GM18868 (cell line): ENCODE data around the gene ATAD1.
"Not testable (repeated sequence)": the region's sequence is repeated elsewhere in the genome, so short reads cannot be mapped to it uniquely, and the experiment has no call there.

ENCODE experiments used
- ATAC-seq: cut with Tn5 transposase; IDR thresholded peaks from one replicate; pipeline ENCODE4 v1.9.1; 2021; ENCODE audit warnings: mild to moderate bottlenecking, moderate library complexity; ENCODE audit not compliant: unreplicated experiment

ATAD1 gene

DNA sequence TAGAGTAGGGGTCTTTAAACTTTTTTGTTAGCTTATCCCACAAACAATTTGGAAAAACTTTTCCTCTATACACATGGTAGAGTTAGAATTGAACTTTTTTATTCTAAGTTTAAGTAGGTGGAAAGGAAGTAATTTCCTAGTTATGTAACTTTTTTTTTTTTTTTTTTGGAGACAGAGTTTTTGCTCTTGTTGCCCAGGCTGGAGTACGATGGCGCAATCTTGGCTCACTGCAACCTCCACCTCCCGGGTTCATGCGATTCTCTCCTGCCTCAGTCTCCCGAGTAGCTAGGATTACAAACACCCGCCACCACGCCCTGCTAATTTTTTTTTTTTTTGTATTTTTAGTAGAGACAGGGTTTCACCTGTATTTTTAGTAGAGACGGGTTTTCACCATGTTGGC is 28.7 kb upstream of the ATAD1 start:
- ATAC-seq = not testable (repeated sequence)

DNA sequence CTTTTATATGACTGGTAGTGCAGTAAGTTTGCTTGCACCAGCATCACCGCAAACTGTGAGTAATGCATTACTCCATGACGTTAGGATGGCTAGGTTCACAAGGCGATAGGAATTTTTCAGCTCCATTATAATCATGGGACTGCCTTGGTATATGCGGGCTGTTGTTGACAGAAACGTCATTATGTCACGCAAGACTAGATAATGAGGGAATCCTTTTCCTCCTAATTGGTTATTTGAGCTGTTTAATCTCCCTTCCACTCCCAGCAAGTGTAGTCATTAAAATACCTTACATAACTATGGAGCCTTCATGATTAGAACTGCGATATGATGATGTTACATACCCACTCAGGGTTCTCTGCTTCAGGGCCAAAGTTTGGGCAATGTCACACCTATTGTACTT is 28.0 kb upstream of the ATAD1 start:
- ATAC-seq = no peak

DNA sequence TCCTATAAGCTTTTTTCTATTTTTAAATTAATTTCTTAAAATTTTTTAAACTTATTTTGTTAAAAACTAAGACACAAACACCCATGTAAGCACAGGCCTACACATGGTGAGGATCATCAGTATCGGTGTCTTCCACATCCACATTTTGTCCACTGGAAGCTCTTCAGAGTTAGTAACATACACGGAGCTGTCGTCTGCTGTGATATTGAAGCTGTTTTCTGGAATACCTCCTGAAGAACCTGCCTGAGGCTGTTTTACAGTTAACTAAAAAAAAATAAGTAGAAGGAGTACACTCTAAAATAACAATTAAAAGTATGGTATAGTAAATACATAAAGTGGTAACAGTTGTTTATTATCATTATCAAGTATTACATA is 27.6 kb upstream of the ATAD1 start:
- no peak for ATAC-seq

DNA sequence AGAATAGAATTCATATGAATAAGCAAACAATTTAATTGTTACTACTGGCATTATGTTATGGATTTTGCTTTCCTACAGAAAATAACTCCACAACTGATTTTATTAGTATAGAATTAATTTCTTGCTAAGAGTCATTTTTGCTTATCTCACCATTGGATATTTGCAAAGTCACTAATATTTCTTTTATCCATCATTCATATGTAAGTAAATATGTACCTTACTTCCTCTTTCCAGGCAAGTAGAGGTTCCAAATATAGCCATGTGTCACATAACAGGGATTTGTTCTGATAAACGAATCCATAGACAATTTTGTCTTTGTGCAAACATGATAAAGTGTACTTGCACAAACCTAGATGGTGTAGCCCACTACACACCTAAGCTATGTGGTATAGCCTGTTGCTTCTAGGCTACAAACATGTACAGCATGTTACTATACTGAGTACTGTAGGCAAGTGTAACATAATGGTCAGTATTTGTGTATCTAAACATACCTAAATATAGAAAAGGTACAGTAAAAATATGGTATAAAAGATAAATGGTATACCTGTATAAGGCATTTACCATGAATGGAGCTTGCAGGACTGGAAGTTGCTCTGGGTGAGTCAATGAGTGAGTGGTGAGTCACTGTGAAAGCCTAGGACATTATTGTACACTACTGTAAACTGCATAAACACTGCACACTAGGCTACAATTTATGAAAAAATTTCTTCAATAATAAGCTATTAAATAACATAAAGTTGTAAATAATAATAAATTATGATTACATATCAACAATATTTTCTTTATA is 27.0 kb upstream of the ATAD1 start:
- no peak for ATAC-seq

DNA sequence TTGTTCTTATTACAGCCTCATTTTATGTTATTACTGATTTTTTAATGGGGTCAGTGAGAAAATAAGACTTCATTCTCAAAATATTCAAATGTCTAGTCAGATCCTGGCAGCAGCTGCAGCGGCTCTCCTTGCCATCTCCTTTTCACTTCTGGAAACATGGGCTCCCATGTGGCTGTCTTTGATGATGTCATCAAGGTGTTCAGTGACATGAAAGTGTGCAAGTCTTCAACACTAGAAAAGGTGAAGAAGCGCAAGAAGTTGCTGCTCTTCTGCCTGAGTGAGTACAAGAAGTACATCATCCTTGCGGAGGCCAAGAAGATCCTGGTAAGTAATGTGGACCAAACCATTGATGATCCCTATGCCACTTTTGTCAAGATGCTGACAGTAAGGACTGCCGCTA is 25.7 kb upstream of the ATAD1 start:
- no peak for ATAC-seq

DNA sequence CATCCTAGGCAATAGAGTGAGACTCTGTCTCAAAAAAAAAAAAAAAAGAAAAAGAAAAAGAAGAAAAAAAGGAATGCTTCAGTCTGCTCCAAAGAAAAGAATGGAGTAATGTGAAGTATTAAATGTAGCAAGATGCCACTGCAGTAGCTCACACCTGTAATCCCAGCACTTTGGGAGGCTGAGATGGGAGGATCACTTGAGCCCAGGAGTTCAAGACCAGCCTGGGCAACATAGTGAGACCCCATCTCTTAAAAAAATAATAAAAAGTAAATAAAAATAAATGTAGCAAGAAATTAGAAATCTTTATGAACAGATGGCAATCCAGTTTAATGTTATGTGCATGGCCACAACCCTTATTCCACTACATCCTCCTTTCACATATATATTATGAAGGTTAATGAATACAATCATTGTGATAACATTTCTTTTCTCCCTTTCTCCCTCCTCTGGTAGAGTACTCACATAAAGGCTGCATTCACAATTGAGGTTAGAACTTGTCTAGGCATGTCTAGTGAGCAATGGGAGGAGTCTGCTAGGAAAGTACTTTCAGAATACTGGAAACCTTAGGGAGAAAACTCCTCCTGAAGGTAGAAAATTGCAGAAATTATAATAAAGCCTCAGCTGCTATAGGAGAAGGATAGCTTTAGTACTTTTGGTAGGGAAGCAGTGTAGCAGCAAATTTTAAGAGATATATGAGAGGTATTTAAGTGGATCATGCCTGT is 24.9 kb upstream of the ATAD1 start:
- no peak for ATAC-seq

DNA sequence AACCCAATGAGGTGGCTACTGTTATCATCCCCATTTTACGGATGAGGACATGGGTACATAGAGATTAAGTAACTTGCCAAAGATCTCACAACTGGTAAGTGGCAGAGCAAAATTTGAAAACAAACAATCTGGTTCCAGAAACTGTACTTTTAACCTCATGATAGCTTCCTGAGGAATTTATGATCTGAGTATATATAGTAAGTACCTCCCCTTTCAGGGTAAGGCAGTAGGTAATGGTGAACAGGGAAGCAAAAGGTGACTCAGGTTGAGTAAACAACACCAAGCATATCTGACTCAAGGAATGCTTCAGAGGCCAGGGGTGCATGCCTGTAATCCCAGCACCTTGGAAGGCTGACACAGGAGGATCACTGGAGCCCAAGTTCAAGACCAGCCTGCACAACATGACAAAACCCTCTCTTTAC is 24.2 kb upstream of the ATAD1 start:
- ATAC-seq = no peak

DNA sequence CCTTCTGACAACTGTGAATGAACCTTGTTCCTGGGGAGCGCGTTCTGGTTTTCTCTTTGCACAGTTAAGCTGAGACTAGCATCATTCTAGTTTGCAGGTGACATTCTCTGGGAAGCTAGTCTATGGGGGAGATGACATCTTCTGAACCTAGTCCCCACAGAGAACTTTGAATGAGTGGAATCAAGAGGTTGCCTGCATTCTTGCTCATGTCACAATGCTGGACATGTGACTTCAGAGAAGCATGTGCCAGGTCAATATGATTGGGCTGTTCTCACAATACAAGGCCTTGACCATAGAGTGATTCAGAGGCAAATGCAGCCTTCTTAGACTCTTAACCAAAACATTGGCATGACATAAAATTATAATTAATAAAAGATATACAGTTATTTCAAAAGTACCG is 23.2 kb upstream of the ATAD1 start:
- ATAC-seq = no peak

DNA sequence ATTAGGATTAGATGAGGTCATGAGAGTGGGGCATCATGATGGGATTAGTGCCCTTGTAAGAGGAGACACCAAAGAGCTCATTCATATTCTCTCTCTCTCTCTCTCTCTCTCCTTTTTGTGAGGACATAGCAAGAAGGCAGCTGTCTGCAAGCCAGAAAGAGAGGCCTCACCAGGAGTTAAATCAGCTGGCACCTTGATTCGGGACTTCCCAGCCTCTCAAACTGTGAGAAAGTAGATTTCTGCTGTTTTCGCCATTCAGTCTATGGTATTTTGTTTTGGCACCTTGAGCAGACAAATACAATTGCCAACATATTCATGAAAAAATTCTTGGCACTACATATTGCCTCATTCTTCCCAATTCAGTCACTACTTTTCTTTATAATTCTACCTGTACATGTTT is 20.6 kb upstream of the ATAD1 start:
- no peak for ATAC-seq

DNA sequence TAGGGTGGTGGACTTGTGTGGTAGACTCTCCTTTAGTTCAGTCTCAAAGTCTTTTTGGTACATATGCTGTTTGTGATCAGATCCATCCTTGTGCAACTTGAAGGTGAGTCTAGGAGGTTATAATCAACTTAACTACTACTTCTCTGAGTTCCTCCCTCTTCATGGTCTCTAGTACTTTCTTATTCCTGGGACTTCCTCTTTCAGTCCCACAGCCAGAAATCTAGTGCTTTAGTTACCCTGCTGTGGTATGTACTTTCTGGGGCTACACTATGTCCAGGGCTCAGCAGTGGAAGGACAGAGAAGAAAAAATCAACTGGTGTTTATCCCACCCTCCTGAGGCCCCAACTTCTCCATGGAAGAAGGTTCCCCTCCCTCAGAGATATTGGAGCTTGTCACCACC is 19.4 kb upstream of the ATAD1 start:
- no peak for ATAC-seq

DNA sequence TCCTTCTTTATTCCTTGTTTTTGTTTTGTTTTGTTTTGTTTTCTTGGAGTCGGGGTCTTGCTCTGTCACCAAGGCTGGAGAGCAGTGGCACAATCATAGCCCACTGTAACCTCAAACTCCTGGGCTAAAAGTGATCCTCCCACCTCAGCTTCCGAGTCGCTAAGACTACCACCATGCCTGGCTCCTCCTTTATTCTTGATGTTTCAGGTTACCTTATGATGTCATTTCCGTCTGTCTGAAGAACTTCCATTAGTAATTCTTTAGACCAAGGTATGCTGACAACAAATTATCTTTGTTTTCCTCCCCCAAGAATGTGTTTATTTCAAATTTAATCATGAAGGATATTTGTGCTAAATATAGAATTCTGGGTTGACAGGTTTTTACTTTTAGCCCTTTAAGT is 18.1 kb upstream of the ATAD1 start:
- no peak for ATAC-seq

DNA sequence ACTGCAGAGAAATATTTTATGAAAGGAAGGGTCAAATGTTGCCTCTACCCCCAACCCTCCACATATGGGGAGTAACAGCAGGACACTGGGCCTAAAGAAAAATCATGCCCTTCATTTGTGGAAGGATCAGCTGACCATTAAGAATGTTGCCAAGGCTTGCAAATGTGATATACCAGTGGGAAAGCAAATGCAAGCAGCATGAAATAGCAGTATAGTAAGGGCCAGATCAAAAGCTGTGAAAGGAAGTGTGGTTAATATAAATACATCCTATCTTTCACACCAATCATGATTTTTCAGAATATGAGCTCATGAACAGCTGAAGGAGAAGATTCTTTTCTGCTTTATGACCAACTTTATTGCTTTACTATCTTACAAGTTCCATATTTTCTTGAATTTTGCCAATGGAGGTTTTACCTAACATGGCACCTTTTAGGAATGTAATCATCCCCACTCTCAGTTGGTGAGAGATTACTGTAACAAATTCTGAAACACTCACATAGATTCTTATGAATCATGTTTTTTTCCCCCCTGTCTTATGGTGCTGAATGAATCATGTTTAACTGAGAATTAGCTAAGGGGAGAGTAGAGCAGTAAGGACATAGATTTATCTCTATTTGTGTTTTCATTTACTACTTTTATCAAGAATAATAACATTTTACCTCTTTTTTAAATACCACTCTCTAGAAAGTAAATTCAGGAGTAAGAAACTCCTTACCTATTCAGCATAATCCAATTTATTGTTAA is 12.1 kb upstream of the ATAD1 start:
- ATAC-seq = no peak

DNA sequence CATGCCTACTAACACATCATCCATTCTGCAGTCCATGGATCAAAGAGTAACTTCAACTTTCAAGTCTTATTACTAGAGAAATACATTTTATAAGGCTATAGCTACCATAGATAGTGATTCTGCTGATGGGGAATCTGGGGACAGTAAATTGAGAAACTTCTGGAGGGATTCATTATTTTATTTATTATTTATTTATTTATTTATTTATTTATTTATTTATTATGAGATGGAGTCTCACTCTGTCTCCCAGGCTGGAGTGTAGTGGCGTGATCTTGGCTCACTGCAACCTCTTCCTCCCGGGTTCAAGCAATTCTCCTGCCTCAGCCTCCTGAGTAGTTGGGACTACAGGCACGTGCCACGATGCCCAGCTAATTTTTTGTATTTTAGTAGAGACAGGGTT is 11.0 kb upstream of the ATAD1 start:
- ATAC-seq = not testable (repeated sequence)

DNA sequence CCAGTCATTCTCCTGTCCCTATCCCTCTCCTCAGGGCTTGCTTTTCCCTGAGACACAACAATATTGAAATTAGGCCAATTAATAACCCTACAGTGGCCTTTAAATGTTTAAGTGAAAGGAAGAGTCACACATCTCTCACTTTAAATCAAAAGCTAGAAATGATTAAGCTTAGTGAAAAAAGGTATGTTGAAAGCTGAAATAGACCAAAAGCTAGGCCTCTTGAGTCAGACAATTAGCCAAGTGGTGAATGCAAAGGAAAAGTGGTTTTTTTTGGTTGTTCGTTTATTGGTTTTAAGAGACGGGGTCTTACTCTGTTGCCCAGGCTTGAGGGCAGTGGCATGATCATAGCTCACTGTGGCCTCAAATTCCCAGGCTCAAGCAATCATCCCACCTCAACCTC is 9.7 kb upstream of the ATAD1 start:
- no peak for ATAC-seq

DNA sequence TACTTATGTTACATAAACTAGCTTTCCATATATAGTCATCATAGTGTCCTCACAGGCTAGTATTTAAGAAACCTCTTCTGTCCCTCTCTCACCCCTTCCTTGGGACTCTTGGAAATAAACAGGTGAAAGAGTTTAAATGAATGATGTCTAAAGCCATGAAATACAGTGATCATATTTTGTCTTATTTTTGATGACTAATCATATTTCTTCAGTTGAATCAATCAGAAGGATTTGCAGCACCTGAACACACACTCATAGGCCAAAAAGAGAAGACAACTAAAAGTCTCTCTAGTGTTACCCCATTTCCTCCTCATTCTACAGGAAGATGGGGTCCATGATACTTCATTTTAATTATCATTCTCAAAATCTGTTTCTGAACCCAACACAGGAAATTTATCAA is 8.6 kb upstream of the ATAD1 start:
- no peak for ATAC-seq

DNA sequence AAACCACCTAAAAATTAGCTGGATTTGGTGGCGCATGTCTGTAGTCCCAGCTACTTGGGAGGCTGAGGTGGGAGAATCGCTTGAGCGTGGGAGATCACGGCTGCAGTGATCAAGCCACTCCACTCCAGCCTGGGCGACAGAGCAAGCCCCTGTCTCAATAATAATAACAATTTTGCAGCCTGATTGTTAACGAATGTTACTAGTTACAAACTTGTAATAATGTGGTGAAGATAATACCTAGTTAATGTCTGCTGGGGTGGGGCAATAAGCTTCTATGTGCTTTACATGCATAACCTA is 1.2 kb upstream of the ATAD1 start:
- no peak for ATAC-seq

DNA sequence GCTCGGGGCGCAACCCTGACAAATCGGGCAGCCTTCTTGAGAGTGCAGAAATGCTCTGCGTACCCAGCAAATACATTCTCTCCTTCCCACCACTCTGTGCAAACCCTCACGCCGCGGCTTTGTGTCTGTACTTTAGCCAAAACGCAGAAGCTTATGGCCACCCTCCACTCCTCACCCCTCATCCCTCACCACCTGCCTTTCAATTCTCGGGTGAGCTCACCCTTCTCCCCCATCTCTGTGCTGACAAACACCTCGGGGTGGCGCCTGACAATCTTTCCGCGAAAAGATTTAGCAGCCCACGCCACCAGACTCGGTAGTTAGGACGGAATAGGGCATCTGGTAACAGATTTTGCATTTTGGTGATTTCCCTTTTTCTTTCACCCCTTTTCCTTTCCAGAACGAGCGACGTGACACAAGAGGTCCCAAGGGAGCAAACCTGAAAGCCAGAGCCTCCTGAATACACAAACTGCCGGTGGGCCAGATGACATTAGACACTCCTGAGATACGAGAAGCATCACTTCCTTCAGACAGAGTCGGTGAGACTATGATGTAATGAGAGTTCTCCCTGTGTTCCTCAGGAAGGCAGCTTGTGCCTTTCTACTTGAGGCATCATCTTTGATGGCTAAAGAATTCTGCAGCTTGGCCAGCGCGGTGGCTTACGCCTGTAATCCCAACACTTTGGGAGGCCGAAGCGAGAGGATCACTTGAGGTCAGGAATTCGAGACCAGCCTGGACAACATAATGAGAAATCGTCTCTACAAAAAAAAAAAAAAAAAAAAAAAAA is 671 bp upstream of the ATAD1 start:
- peak; percentile 57 for ATAC-seq

DNA sequence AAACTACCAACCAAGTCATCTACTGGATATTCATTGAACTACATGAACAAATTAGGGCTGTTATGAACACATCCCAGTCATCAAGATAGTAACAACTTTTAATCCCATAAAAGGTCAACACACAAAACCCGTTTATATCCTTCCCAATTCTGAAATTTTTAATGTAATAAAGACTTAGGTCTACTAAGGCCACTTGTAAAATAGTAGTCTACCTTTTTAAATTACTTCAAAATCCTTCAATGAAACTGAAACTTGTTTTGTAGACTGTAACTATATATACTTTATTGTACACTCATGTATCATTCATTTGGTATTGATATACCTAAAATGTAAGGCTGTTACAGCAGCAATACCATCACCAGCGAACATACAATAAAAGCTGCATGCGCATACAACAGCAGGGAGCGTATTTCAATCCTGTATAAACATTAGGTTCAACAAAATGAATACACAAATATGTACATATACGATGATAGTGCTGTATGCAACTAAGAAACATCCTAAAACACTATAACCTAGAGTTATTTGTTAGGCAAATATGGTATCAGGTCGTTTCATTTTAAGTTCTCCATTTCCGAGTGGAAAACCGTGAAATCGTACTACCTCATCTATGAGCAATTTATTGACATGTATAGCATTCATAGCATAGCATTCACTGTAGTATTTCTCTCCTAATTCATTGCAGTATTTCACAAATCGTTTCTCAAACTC is 973 bp downstream of the ATAD1 start:
- no peak for ATAC-seq

DNA sequence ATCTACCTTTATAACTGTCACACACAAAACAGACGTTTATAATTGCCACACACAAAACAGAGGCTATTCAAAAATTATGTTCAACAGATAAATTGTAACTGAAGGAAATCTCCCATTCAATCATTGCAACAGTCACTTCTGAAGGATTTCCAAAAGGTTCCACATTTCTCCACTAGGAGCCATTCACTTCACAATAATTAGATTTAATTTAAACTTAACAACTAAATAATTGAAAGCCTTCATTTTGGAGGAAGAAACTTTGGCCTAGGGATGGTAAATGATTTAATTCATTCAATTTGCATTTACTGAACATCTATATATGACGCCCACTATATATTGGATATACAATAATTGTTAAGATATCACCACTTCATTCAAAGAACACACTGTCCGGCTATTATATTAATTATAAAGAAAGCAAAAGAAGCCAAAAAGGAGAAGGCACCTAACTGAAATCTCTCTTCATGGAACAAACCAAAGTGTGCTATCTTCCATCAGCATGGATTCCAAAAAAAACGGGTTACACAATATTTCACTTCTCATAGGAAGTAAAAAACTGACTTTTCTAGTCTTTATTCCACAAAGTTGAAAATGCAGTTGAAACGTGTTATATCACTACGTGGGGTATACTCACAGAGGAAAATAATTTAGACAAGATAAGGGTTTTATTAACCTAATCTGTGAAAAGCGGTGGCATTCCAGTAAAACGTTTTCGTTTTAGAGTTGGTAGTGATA is 1.7 kb downstream of the ATAD1 start:
- ATAC-seq = no peak

DNA sequence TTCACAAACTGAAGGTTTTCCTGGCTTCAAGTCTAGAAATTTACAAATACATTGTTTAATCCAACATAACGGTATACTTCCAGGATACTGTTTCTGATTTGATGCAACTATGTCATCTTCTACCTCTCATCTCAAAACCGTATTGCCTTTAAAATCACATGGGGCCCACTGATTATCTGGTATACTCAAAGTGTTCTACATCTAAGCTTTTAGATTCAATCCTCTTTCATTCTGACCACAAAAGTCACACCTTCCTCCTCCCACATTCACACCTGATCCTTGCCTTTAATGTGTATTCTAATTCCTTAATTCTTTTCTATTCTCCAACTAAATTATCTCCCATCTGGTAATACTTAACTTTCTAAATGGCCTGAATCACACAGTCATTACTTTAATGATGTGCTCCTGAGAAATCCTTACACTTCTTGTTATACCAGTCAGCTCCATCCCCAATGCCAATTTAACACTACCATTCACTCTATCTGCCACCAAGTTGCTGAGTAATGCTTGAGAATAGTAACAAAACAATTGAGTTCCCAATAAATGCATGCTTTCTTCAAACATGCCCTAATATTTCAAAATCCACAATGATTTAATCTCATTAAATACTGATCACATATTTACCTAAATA is 13.0 kb downstream of the ATAD1 start:
- ATAC-seq = no peak
